Measurements from ENCODE around the gene USP25. TPM values are rescaled to one million over a fixed set of nuclear protein-coding genes. Genes with fewer than 3 reads are reported as not detected.

The USP25 gene
- total RNA-seq, 1 experiment from 2014 or later: 33.6 TPM

GRCh38 chr21:15860541-15860940 is 130.8 kb downstream of the USP25 start:
- Histone ChIP-seq H3K27me3 (ENCODE audit: insufficient read depth, low read length) (no peaks in the 10 kb centered on the region), H3K4me2 (ENCODE audit: low read length) (no peak overlapping the region), H3K9me2 (ENCODE audit: insufficient read depth) (no peaks in the 10 kb centered on the region), H2AFZ (ENCODE audit: low read depth, low read length, poor library complexity, severe bottlenecking) (no peak overlapping the region), H4K20me1 (ENCODE audit: insufficient read depth) (no peaks in the 10 kb centered on the region), H3K27ac (ENCODE audit: low read depth, low read length) (no peak overlapping the region), H3K9ac (ENCODE audit: low read length) (no peak overlapping the region), H3K79me2 (ENCODE audit: insufficient read depth, low read length) (no peaks in the 10 kb centered on the region), H3K4me3 (replicated peaks in 1 of 2; ENCODE audit: low read depth in 1 of 2, low read length in 2 of 2) (no peak overlapping the region), H3K4me1 (ENCODE audit: control insufficient read depth in 1 of 2, insufficient read depth in 2 of 2, low read length in 2 of 2) (no peaks in the 10 kb centered on the region), H3K9me3 (ENCODE audit: control insufficient read depth in 1 of 2, insufficient read depth in 1 of 2, low read depth in 1 of 2, low read length in 2 of 2) (no peaks in the 10 kb centered on the region), H3K36me3 (ENCODE audit: control insufficient read depth in 1 of 2, insufficient read depth in 2 of 2, low read length in 2 of 2) (no peaks in the 10 kb centered on the region; a peak in 1 of 4 replicates)
- DNase-seq (ENCODE audit: low read depth, low spot score) (no peak), ATAC-seq (no peak)
- RAD21 ChIA-PET (ENCODE audit: low non-redundant PET in 1 of 2, low total read pairs in 2 of 2, uncharacterized antibody in 2 of 2, unreplicated experiment in 2 of 2): no interaction called here
- POLR2A ChIA-PET: no interaction called here
- no peak for TF ChIP-seq ZFX (IDR thresholded peaks at IDR 0.05)
- TF ChIP-seq MAX (IDR thresholded peaks at IDR 0.05): no peak
- TF ChIP-seq ZBTB33 (IDR thresholded peaks at IDR 0.05; ENCODE audit: extremely low read depth, insufficient replicate concordance, low read length): no peak
- TF ChIP-seq TCF7L2 (IDR thresholded peaks at IDR 0.05; ENCODE audit: borderline replicate concordance, extremely low read depth, insufficient read depth, insufficient read length): no peak
- no peak for TF ChIP-seq EGR1 (IDR thresholded peaks at IDR 0.05; ENCODE audit: low read depth)
- TF ChIP-seq, protein P1, sequence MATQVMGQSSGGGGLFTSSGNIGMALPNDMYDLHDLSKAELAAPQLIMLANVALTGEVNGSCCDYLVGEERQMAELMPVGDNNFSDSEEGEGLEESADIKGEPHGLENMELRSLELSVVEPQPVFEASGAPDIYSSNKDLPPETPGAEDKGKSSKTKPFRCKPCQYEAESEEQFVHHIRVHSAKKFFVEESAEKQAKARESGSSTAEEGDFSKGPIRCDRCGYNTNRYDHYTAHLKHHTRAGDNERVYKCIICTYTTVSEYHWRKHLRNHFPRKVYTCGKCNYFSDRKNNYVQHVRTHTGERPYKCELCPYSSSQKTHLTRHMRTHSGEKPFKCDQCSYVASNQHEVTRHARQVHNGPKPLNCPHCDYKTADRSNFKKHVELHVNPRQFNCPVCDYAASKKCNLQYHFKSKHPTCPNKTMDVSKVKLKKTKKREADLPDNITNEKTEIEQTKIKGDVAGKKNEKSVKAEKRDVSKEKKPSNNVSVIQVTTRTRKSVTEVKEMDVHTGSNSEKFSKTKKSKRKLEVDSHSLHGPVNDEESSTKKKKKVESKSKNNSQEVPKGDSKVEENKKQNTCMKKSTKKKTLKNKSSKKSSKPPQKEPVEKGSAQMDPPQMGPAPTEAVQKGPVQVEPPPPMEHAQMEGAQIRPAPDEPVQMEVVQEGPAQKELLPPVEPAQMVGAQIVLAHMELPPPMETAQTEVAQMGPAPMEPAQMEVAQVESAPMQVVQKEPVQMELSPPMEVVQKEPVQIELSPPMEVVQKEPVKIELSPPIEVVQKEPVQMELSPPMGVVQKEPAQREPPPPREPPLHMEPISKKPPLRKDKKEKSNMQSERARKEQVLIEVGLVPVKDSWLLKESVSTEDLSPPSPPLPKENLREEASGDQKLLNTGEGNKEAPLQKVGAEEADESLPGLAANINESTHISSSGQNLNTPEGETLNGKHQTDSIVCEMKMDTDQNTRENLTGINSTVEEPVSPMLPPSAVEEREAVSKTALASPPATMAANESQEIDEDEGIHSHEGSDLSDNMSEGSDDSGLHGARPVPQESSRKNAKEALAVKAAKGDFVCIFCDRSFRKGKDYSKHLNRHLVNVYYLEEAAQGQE (IDR thresholded peaks at IDR 0.05; ENCODE audit: low read depth): no peak
- TF ChIP-seq SIN3A (IDR thresholded peaks at IDR 0.05; ENCODE audit: low read depth): no peak
- no peak for TF ChIP-seq EZH2phosphoT487 (IDR thresholded peaks at IDR 0.05; ENCODE audit: borderline replicate concordance)
- TF ChIP-seq, protein P2, sequence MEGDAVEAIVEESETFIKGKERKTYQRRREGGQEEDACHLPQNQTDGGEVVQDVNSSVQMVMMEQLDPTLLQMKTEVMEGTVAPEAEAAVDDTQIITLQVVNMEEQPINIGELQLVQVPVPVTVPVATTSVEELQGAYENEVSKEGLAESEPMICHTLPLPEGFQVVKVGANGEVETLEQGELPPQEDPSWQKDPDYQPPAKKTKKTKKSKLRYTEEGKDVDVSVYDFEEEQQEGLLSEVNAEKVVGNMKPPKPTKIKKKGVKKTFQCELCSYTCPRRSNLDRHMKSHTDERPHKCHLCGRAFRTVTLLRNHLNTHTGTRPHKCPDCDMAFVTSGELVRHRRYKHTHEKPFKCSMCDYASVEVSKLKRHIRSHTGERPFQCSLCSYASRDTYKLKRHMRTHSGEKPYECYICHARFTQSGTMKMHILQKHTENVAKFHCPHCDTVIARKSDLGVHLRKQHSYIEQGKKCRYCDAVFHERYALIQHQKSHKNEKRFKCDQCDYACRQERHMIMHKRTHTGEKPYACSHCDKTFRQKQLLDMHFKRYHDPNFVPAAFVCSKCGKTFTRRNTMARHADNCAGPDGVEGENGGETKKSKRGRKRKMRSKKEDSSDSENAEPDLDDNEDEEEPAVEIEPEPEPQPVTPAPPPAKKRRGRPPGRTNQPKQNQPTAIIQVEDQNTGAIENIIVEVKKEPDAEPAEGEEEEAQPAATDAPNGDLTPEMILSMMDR (IDR thresholded peaks at IDR 0.05 in 2 of 3, conservative IDR thresholded peaks at IDR 0.05 in 1 of 3; ENCODE audit: borderline replicate concordance in 1 of 3, insufficient read depth in 1 of 3, low read depth in 2 of 3, low read length in 2 of 3): no peak
- intact Hi-C loops (cut with micrococcal nuclease): no loop called here
- CTCF ChIA-PET: no interaction called here
- no TSS peak for BruUV-seq (replicated peaks)
